ENCODE data around the gene TERT.
"Not testable (repeated sequence)": the region's sequence is repeated elsewhere in the genome, so short reads cannot be mapped to it uniquely, and the experiment has no call there.

Gene TERT

DNA sequence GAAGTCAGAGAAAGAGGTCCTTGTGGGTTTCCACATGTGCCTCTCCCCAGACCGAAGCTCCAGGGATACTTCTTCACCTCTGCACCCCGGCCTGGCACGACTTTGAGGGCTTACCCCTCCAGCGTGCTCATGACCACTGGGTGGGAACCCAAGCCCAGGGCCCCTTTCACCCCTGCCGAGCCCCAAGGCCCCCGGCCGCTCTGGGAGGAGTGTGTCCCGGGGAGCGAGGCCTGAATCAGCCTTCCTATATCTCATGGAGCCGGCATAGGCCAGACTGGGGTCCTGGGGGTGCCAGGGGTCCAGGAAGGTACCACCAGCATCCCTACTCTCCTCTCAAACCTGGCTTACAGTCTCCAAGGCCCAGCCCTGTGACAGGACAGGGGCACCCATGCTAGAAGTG lies 17.1 kb downstream of the TERT start:
- DNase-seq: no peak

DNA sequence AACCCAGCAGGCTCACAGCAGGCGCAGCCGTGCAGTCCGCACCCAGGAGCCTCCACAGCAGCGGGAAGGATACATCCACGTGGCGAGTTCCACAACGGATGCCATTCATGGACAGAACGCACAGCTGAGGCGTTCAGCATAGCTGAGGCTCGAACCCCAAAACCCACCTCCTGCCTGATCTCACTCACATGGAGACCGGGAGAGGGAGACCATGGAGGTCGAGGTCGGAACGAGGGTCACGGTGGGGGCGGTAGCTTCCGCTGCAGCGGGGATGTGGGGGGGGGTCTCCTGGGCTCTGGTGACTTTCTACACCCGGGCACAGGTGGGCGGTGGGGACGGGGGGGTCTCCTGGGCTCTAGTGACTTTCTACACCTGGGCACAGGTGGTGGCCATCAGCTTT lies 17.5 kb downstream of the TERT start:
- DNase-seq: no peak

DNA sequence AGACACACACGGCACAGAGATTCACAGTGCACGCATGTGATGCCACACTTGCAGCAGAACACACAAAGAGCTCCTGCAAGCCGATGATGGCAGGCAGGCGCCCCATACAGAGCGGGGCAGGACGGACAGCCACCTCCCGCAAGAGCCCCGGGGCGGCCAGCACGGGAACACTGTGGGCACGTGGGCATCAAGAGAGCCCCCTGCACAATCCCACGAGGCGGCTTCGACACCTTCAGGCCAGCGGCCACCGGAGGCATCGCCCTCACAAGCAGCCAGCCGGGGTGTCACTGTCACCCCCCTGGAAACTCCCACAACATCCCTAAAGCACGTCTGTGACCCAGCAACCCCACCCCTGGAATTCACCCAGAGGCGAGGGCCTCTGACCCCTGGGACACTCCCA lies 17.9 kb downstream of the TERT start:
- DNase-seq: no peak

DNA sequence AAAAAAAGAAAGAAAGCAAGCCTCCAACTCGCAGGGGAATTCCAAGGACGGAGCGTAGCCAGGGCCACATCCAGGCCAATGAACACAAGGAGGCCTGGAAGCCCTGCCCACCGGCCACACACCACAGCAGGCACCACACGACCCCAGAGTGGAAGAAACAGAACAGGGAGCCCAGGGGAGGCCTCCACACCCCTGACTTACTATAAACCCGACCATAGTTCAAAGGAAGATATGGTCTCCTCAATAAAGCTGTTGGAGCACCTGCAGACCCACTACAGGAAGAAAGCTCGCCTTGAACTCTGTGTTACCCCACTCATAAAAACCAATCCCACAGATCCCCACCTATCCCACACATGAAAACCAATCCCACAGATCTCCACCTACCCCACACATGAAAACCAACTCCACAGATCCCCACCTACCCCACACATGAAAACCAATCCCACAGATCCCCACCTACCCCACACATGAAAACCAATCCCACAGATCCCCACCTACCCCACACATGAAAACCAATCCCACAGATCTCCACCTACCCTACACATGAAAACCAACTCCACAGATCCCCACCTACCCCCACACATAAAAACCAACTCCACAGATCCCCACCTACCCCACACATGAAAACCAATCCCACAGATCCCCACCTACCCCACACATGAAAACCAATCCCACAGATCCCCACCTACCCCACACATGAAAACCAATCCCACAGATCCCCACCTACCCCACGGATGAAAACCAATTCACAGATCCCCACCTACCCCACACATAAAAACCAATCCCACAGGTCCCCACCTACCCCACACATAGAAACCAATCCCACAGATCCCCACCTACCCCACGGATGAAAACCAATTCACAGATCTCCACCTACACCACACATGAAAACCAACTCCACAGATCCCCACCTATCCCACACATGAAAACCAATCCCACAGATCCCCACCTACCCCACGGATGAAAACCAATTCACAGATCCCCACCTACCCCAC lies 19.2 kb downstream of the TERT start:
- DNase-seq: not testable (repeated sequence)

DNA sequence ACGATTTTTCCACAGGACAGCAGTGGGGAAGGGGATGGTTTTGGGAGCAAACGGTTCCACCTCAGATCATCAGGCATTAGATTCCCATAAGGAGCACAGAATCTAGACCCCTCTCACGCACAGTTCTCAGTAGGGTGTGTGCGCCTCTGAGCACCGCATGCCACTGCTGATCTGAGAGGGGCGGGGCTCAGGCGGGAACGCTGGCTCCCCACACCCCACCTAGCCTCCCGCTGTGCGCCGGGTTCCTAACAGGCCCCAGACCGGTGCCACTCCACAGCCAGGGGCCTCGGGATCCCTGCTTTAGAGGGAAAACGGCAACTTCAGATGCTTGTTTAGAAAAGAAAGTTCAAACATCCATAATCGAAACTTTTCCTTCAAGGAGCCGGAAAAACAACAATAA lies 20.4 kb downstream of the TERT start:
- DNase-seq: no peak

DNA sequence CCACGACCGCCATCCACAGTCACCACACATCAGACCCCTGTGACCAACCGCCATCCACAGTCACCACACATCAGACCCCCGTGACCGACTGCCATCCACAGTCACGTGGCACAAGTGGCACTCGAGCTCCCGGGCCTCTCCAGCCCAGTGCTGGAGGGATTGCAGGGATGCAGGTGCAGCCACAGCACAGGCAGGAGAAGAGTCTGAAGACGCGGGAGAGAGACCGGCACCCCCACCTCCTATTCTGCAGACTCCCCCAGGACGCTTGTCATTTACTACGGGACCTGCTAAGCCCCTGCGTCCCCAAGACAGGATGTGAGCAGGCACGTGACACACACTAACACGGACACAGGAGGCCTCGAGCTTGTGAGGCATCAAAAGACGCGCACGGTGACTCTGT lies 21.1 kb downstream of the TERT start:
- DNase-seq: no peak

DNA sequence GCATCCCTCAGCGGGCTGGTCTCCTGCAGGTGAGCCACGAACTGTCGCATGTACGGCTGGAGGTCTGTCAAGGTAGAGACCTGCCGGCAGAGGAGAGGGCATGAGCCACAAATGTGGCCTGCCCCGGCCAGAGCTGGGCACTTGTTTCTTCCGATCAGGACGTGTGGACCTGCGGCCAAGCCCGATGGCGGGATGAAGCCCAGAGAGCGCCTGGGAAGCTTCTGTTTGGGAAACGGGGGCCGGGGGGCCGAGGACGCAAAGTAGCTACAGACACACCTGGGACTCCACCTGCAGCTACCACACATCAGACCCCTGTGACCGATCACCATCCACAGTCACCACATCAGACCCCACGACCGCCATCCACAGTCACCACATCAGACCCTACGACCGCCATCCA lies 22.7 kb downstream of the TERT start:
- DNase-seq: no peak

DNA sequence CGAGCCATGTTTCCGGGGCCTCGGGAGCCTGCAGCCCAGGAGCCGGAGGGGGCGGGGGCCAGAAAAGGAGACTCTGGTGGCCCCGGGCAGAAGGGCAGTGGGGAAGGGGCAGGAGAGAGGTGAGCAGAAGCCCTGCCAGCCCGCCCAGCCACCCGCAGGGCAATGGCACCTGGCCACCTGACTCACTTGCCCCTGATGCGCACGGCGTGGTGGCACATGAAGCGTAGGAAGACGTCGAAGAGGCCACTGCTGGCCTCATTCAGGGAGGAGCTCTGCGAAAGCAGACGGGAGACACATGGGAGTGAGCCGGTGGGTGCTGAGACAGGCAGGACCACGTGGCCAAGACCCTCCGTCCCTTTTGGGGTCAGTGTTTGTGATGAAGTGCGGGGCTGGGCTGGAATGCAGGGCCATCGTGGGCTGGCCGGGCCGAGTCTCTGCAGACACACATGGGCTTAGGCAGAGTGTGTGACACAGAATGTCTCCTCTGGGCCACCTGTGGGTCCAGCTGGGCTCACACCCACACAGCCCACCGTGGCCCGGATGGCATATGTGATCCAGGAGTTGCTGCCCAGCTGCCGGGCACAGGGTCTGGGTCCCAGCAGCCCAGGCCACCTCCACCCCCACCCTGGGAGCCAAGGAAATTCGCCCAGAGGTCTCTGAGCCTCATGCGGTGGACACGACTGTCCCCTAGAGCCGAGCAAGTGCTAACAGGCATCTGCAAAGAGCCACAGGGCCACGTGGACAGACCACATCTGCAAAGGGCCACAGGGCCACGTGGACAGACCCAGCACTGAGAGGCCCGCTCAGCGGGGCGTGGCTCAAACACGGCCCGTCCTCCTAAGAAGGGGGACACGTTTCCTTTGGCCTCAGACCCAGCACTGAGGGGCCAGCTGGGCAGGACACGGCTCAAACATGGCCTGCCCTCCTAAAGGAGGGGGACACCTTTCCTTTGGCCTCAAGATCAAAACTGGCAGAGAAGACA lies 23.6 kb downstream of the TERT start:
- no peak for DNase-seq

DNA sequence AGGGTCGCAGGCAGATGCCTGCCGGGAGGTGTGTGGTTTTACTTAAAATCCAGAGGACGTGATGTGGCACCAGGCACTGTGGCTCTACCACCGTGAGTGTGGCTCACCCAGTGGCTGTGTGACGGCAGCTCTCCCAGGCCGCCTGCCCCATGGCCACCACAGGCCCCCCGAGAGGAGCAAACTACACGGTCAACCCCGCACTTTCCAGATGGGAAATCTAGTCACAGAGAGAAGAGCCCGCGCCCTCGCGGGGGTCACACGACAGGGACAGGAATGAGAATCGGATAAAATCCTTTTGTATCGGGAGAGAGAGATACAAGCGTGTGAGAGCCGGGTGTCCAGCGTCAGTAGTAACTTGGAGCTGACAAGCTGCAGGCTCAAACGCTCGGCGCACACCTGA lies 24.4 kb downstream of the TERT start:
- DNase-seq: no peak

DNA sequence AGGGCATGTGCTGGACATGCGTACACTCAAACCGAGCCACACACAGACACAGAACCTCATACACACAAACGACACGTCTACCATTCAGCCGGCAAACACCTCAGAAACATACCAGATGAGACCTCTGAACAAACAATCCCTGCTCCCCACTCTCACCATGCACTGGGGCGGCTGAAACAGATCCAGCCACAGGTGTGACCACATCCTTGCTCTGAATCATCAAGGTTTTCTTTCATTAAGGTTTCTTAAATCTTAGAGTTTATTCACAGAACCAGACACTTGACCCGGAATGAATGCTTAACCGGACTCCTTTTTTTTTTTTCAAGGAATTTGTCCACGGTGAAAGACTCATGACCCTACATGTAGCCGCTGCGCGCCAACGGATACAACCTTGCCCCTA lies 26.2 kb downstream of the TERT start:
- DNase-seq: peak; percentile 34

DNA sequence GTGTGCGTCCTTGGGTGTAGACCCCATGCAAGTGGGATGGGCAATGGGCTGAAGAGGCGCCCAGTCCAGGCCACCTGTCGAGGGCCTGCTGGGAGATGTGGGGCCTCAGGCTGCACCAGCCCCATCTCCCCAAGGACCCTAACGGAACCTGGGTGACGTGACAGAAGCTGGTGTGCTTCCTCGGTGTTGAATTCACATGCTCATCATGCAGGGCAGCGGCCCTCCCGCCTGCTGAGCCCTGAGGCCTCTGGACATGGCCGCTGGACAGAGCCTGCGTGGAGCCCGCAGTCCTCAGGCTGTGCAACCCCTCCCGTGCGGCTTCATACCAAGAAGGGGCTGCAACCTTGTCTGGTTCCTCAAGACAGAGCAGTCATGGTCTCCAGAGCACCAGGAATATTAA lies 26.8 kb downstream of the TERT start:
- no peak for DNase-seq

DNA sequence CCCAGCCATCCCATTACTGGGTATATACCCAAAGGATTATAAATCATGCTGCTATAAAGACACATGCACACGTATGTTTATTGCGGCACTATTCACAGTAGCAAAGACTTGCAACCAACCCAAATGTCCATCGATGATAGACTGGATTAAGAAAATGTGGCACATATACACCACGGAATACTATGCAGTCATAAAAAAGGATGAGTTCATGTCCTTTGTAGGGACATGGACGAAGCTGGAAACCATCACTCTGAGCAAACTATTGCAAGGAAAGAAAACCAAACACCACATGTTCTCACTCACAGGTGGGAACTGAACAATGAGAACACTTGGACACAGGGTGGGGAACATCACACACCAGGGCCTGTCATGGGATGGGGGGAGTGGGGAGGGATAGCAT lies 27.4 kb downstream of the TERT start:
- DNase-seq: not testable (repeated sequence)

DNA sequence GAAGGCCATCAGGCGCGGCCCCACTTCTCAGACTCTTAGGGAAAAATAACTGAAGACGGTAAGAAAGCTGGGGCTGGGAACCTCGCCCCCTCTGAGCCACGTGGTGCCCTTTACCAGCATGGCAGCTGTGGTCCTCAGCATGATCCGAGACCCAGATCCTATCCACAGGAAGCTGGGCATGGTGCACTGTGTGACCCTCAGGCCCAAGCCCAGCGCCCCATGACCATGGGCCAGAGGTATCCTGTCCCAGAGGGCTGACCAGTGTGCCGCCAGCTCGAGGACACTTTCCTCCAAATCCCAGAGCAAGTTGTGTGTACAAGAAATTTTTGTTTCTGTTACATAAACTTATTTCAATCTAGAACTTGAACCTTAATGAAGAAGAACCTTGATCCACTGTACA lies 28.1 kb downstream of the TERT start:
- DNase-seq: no peak

DNA sequence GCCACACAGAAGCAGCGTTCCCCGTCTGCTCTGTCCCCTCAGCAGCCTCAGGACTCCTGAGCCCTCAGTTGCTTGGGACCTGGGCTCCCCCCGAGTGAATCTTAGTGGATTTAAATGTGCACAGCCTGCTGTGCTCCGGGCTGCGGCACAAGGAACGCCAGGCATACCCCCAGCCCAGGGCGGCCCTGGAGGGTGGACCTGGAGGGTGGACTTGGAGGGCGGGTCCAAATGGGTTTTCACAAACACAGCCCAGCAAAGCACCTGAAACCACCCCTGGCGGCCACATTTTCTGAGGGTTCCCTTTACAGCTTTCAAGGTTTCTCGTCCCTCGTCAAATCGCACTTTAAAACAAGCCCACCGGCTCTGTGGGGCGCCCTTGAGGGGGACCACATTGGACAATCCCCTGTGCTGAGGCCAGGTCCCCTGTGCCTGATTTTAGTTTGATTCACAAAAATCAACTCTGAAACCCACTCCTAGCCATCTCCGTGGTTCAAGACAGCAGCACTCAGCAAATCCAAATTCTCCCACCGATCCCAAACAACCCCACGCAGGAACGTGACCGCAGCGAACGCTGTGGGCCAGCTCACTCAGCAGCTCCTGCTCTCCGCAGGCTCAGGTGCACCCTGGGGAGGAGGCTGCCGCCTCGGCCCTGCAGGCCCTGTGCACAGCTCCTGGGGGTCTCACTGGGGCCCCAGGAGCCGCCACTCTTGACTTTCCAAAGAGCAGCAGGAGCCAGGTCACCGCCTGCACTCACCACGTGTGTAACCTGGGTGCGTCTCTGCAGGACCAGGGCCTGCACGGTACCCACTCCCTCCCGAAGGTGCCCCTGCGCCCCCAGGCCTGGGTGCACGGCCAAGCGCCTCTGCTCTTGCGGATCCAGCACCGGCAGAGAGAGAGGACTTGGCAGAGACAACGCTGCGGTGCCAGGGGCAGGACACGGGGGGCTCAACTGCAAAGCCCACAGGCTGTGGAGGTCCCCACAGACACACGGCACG lies 29.1 kb downstream of the TERT start:
- no peak for DNase-seq

DNA sequence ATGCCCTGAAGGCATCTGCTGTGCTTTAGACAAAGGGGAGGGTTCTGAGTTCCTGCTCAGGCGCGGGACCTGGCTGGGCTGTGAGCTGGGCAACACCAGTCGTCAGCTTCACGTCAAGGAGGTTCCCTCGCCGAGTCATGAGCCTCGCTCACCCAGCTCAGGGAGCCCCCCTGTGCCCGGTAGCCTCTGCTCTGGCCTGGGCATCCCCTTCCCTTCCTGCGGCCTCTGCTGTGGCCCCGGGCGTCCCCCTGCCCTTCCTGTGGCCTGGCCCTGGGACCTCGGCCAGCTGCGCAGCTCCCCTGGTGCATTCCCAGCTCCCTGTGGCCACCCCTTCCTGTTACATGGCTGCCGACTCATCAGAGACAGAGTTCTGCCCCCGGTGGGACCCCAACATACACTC lies 29.8 kb downstream of the TERT start:
- no peak for DNase-seq

DNA sequence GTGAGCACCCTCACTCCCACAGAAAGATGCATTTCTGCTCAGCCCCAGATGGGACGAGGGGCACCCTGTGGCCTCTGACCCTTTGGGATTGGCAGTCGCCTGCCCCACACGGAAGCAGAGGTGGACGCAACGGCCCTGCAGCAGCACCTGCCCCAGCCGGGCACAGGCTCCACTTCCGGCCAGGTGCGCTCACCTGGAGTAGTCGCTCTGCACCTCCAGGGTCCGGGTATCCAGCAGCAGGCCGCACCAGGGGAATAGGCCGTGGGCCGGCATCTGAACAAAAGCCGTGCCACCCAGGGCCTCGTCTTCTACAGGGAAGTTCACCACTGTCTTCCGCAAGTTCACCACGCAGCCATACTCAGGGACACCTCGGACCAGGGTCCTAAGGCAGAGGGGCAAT lies 30.7 kb downstream of the TERT start:
- no peak for DNase-seq

DNA sequence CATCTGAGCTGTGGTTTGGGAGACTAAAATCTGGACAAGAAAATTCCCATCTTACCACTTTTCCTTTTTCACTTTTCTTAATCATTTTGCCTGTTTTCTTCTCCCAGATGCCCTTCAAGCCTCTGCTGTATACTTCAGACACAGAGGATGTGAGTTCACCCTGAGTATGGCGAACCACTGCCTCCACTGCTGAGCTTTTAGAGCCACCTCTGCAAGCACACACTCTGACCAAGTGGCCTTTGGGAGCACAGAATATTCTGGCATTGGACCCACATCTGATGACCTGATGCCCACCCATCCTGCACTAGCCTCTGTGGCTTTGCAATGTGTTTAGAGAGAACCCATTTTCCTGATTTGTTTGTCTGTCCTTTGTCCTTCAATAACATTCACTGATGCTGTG lies 32.5 kb downstream of the TERT start:
- DNase-seq: no peak

DNA sequence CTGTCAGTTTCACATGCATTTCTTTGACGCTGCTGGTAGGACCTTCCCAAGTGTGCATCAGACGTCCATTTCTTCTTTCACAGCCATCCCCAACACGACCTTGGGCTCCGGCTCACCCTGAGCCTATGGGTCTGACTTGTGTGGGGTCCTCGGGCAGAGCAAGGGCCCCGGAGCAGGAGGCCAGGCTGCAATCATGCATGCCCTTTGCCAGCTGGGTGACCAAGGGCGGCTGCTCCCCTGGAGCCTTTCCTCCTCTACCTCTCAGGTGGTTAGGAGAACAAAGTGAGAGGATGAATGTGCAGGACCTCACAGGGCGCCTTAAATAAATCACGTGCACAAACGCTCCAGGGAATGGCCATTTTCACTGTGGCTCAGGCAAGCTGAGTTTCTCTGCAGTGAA lies 33.2 kb downstream of the TERT start:
- no peak for DNase-seq

DNA sequence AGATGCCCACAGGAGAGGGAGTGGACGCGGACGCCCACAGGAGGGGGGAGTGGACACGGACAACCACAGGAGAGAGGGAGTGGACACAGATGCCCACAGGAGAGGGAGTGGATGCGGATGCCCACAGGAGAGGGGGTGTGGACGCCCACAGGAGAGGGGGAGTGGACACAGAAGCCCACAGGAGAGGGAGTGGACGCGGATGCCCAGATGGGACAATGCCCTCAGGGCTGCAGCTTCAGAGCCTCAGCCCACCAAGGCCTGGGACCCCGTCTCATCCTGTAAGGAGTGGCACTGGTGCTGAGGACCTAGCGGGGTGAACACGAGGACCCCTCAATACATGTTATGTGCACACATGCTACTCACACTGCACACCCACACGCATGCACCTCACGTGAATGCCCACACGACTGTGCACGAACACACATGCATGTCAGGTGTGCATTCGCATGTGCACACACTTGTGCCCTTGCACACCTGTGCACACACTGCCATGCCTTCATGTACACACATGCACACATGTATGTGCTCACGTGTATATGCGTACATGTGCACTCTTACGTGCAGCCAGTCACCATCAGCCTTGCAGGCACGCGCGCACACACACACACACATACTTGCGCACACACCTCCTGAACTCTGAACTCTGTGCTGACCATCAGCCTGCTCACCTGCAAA lies 34.9 kb downstream of the TERT start:
- no peak for DNase-seq

DNA sequence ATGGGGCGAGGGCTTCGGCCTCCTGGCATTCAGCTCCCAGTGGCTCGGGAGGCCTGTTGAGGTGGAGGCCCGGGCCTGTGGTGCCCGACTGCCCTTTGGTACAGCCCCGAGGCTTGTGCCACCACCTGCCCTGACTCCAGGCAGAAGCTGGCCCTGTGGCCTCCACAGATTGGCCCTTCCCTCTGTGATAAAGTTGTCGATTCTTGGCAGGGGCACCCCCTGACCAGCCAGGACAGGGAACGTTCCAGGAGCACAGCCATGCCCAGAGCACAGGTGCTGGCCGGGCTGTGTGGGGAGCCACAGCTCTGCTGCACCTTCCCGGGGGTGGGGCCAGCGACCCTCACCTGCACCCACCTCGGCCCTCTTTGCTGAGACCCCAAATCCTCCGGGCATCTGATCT lies 37.0 kb downstream of the TERT start:
- no peak for DNase-seq

DNA sequence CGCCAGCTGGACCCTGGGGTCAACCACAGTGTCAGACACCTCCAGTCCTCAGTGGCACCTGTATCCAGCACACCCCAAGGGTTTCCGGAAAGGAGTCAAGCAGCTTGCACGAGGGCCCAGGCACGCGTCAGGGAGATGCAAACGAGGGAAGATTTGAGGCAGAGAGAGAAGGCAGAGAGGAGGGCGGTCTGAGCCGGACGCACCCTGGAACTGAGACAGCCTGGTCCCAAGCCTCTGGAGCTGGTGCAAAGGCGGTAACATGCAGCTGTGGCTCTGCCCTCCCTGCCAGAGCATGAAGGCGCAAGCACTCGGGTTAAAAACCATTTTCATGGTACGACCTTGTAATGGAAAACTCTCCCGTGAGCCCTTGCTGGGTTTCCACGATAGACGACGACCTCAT lies 37.5 kb downstream of the TERT start:
- DNase-seq: no peak

DNA sequence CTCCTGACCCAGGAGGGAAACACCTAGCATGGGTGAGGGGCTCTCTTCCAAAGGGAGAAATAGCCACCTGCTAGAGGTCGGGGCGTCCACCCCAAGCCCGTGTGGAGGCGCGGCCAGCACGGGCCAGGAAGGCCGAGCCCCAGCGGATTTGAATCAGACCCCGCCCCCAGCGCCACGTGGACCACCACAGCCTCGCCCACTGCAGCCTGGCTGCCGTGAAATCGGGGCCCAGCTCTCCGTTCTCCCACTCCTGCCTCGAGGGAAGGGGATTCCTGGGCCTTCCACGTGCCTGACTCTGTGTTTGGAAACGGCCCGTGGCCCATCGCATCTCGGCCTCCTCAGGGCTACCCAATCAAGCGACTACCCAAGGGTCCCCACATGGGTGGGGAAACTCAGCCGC lies 38.1 kb downstream of the TERT start:
- no peak for DNase-seq
